HepG2 (cell line): Measurements from ENCODE around the gene ULBP1. TPM values are rescaled to one million over a fixed set of nuclear protein-coding genes. Genes with fewer than 3 reads are reported as not detected.

Experiments
- EED ChIP-seq: sonication (generic); formaldehyde crosslinking; IDR thresholded peaks from 2 replicates; pipeline ENCODE4 v1.5.0; 2020; ENCODE audit warnings: mild to moderate bottlenecking, missing genetic modification reagents
- KMT2A ChIP-seq: sonication (generic); formaldehyde crosslinking; IDR thresholded peaks from 2 replicates; pipeline ENCODE4 v1.4.0; 2020; ENCODE audit warnings: missing genetic modification reagents
- MAX ChIP-seq: IDR thresholded peaks from 2 replicates; pipeline ENCODE4 v1.6.1; 2012; ENCODE audit warnings: inconsistent platforms
- MAZ ChIP-seq, 2 experiments: sonication (generic) in 1 of 2; formaldehyde crosslinking in 1 of 2; IDR thresholded peaks; 2 replicates each; pipeline versions ENCODE4 v1.5.0 to v1.6.1; 2012 to 2020; ENCODE audit warnings: low read depth in 2 of 2, mild to moderate bottlenecking in 2 of 2, borderline replicate concordance in 1 of 2, improper control_type of control experiment in 1 of 2, low read length in 1 of 2, missing genetic modification reagents in 1 of 2, moderate library complexity in 1 of 2
- RORA ChIP-seq: sonication (generic); formaldehyde crosslinking; IDR thresholded peaks from 2 replicates; pipeline ENCODE4 v1.5.0; 2020; ENCODE audit warnings: mild to moderate bottlenecking, missing genetic modification reagents, moderate library complexity
- RXRA ChIP-seq: sonication (generic); formaldehyde crosslinking; IDR thresholded peaks from 2 replicates; pipeline ENCODE4 v1.5.1; 2020; ENCODE audit warnings: missing genetic modification reagents
- TFDP1 ChIP-seq: IDR thresholded peaks from 2 replicates; pipeline ENCODE4 v1.6.1; 2016; ENCODE audit warnings: missing compliant biosample characterization, missing genetic modification reagents, borderline replicate concordance
- TFDP2 ChIP-seq: sonication (generic); formaldehyde crosslinking; IDR thresholded peaks from 2 replicates; pipeline ENCODE4 v1.4.0; 2020; ENCODE audit warnings: missing genetic modification reagents
- ZNF121 ChIP-seq: sonication (generic); formaldehyde crosslinking; IDR thresholded peaks from 2 replicates; pipeline ENCODE4 v1.5.0; 2020; ENCODE audit warnings: mild to moderate bottlenecking, missing genetic modification reagents
- ZNF597 ChIP-seq: sonication (generic); formaldehyde crosslinking; IDR thresholded peaks from 2 replicates; pipeline ENCODE4 v1.5.0; 2020; ENCODE audit warnings: missing genetic modification reagents
- ZNF598 ChIP-seq: sonication (generic); formaldehyde crosslinking; IDR thresholded peaks from 2 replicates; pipeline ENCODE4 v1.5.1; 2020; ENCODE audit warnings: mild to moderate bottlenecking, missing genetic modification reagents, borderline replicate concordance
- ZNF777 ChIP-seq: sonication (generic); formaldehyde crosslinking; IDR thresholded peaks from 2 replicates; pipeline ENCODE4 v1.4.0; 2020; ENCODE audit warnings: missing genetic modification reagents
- polyA plus RNA-seq, 8 experiments: library from polyadenylated mRNA; depleted of rRNA in 3 of 8; stranded (reverse) in 7 of 8; unstranded in 1 of 8; fragments of >200 nt; fragmentation: Illumina TruSeq in 4 of 8; extraction: Trizol in 4 of 8; gene quantifications; 2 replicates each; pipeline versions ENCODE4 v1.2.1 to v1.2.3, GENCODE V29; 2011 to 2016; ENCODE audit warnings: low read depth in 4 of 8, missing spikeins in 1 of 8, mixed read lengths in 1 of 8; ENCODE audit not compliant: insufficient read depth in 1 of 8
- total RNA-seq, 5 experiments: library from RNA; depleted of rRNA; stranded (reverse); fragments of >200 nt; fragmentation: Illumina TruSeq; extraction: Trizol; gene quantifications; 2 replicates each; pipeline ENCODE4 v1.2.3, GENCODE V29; 2016; ENCODE audit warnings: low read depth in 1 of 5
- TF ChIP-seq, protein P1 (sequence below), 2 experiments: fragments of 450-650 bp in 1 of 2; sonication (generic) in 1 of 2; formaldehyde crosslinking; IDR thresholded peaks; 2 replicates each; pipeline versions ENCODE4 v1.5.0 to v1.8.0; 2020 to 2022; ENCODE audit warnings: mild to moderate bottlenecking in 1 of 2, missing genetic modification reagents in 1 of 2
- TF ChIP-seq, protein P2 (sequence below): IDR thresholded peaks from 2 replicates; pipeline ENCODE4 v1.6.1; 2016; ENCODE audit warnings: missing biosample characterization, missing genetic modification reagents, low read depth
- TF ChIP-seq, protein P3 (sequence below), 2 experiments: sonication (generic) in 1 of 2; formaldehyde crosslinking in 1 of 2; IDR thresholded peaks; 2 replicates each; pipeline versions ENCODE4 v1.4.0 to v1.6.1; 2016 to 2020; ENCODE audit warnings: borderline replicate concordance in 1 of 2, low read depth in 1 of 2, mild to moderate bottlenecking in 1 of 2, missing genetic modification reagents in 1 of 2

ULBP1 gene
- total and polyA plus RNA-seq, 2 of the 13 experiments (the other 11 are each of a cell fraction or from before 2014, with no cell fraction given) = 0.04 to 0.09 TPM

DNA sequence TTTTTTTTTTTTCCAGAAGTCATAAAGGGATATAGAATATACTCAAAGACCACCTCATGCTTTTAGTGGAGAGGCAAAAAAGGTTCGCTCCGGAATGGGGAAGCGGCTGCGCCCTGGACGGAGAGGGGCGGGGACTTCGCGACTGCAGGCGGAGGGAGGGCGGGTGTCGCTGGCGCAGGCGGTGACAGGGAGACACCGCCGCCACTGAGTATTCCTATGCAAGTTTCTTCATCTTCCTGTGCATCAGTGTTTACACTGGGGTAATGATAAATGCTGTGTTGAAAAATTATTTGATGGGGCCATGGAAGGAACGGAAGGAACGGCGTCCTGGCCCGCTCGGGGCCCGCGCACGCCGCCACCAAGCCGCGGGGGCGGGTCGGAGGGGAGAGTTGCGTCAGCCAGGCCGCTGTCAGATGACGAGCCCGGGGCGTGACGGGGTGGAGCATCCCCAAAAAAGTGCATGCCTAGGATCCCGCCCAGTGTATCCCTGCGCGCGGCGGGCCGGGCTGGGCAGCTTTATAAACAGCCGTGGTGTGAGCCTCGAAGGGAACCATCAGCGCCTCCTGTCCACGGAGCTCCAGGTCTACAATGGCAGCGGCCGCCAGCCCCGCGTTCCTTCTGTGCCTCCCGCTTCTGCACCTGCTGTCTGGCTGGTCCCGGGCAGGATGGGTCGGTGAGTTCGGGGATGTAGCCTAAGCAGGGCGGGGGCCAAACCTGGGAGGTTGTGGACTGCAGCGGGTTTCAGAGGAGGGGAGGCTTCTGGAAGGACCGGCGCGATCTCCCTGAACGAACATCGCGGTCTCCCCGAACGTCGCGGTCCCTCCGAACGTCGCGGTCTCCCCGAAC lies at the start of gene ULBP1 (continued):
- TF ChIP-seq, protein P1, sequence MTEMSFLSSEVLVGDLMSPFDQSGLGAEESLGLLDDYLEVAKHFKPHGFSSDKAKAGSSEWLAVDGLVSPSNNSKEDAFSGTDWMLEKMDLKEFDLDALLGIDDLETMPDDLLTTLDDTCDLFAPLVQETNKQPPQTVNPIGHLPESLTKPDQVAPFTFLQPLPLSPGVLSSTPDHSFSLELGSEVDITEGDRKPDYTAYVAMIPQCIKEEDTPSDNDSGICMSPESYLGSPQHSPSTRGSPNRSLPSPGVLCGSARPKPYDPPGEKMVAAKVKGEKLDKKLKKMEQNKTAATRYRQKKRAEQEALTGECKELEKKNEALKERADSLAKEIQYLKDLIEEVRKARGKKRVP (CRISPR knock-in tag; IDR thresholded peaks at IDR 0.05) = peak in 1 of 2 experiments; percentile 98; a peak in 2 of 4 replicates
- TF ChIP-seq ZNF777 (0 out of 2 replicates have a peak, but pooled peaks have one; percentile 21), RXRA (no peak), TFDP1 (CRISPR knock-in tag) (peak; percentile 23; the same call in 1 of the 2 replicates), MAX (peak; percentile 39; the same call in 1 of the 2 replicates), ZNF598 (no peak), KMT2A (CRISPR knock-in tag) (no peak), RORA (CRISPR knock-in tag) (no peak), ZNF121 (no peak), MAZ (IDR thresholded peaks at IDR 0.05; ENCODE audit: borderline replicate concordance, low read depth, low read length) (no peak), MAZ (CRISPR knock-in tag; IDR thresholded peaks at IDR 0.05; ENCODE audit: low read depth) (no peak), EED (peak; percentile 20; the same call in 1 of the 2 replicates), TFDP2 (CRISPR knock-in tag) (no peak), ZNF597 (CRISPR knock-in tag) (no peak)
- TF ChIP-seq, protein P2, sequence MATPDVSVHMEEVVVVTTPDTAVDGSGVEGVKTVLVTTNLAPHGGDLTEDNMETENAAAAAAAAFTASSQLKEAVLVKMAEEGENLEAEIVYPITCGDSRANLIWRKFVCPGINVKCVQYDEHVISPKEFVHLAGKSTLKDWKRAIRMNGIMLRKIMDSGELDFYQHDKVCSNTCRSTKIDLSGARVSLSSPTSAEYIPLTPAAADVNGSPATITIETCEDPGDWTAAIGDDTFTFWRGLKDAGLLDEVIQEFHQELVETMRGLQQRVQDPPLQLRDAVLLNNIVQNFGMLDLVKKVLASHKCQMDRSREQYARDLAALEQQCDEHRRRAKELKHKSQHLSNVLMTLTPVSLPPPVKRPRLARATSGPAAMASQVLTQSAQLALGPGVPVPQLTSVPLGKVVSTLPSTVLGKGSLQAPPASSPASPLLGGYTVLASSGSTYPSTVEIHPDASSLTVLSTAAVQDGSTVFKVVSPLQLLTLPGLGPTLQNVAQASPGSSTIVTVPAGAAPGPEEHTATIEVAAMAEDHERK (CRISPR knock-in tag) = no peak
- TF ChIP-seq, protein P3, sequence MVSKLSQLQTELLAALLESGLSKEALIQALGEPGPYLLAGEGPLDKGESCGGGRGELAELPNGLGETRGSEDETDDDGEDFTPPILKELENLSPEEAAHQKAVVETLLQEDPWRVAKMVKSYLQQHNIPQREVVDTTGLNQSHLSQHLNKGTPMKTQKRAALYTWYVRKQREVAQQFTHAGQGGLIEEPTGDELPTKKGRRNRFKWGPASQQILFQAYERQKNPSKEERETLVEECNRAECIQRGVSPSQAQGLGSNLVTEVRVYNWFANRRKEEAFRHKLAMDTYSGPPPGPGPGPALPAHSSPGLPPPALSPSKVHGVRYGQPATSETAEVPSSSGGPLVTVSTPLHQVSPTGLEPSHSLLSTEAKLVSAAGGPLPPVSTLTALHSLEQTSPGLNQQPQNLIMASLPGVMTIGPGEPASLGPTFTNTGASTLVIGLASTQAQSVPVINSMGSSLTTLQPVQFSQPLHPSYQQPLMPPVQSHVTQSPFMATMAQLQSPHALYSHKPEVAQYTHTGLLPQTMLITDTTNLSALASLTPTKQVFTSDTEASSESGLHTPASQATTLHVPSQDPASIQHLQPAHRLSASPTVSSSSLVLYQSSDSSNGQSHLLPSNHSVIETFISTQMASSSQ (IDR thresholded peaks at IDR 0.05; ENCODE audit: low read depth) = no peak
- TF ChIP-seq, protein P3 (CRISPR knock-in tag; IDR thresholded peaks at IDR 0.05; ENCODE audit: borderline replicate concordance) = no peak
